ENCODE measurements around the gene PIGO.

Gene PIGO

GRCh38 chr9:35096035-35096849 is at the start of gene PIGO:
PIGO (minus strand) TSS chr9:35096591; CDS start chr9:35095565, 1,026 bp downstream.
- peak; percentile 64 for DNase-seq

GRCh38 chr9:35142037-35142436 is 45.6 kb upstream of the PIGO start:
- no peak for DNase-seq

- no peak for DNase-seq
Observed at GRCh38 chr9:35140093-35140492, 43.7 kb upstream of the PIGO start.

GRCh38 chr9:35136866-35137265 is 40.5 kb upstream of the PIGO start:
- DNase-seq, result no peak

- no peak for DNase-seq
Observed at GRCh38 chr9:35135988-35136387, 39.6 kb upstream of the PIGO start.

GRCh38 chr9:35134920-35135319 is 38.5 kb upstream of the PIGO start:
- no peak for DNase-seq

GRCh38 chr9:35116898-35117551 is 20.6 kb upstream of the PIGO start:
- peak; percentile 70 for DNase-seq

GRCh38 chr9:35116539-35116897 is 20.1 kb upstream of the PIGO start:
- DNase-seq, result no peak

- DNase-seq, result peak; percentile 95
Observed at GRCh38 chr9:35115680-35116538, 19.5 kb upstream of the PIGO start, which contains the start of gene ATOSB. ATOSB (minus strand) TSS chr9:35115862; CDS start chr9:35108274, 7,588 bp downstream.

- no peak for DNase-seq
Observed at GRCh38 chr9:35114840-35115628, 18.6 kb upstream of the PIGO start.

GRCh38 chr9:35114113-35114839 is 17.9 kb upstream of the PIGO start:
- DNase-seq, result no peak

- no peak for DNase-seq
Observed at GRCh38 chr9:35112257-35113020, 16.0 kb upstream of the PIGO start.

GRCh38 chr9:35111001-35111933 is 14.9 kb upstream of the PIGO start:
- DNase-seq, result peak; percentile 81

- no peak for DNase-seq
Observed at GRCh38 chr9:35110327-35110761, 14.0 kb upstream of the PIGO start.

GRCh38 chr9:35108946-35109575 is 12.7 kb upstream of the PIGO start:
- DNase-seq, result no peak

GRCh38 chr9:35108461-35108860 is 12.1 kb upstream of the PIGO start:
- DNase-seq, result no peak

GRCh38 chr9:35107297-35108290 is 11.2 kb upstream of the PIGO start:
- DNase-seq, result no peak

GRCh38 chr9:35106343-35106730 is 9.9 kb upstream of the PIGO start:
- DNase-seq, result no peak
